HAP-1 (cell line): ENCODE data around the gene RFC1.
"Not testable (repeated sequence)": the region's sequence is repeated elsewhere in the genome, so short reads cannot be mapped to it uniquely, and the experiment has no call there.

Experiments used
- DNase-seq, 2 experiments: peaks; one replicate each; pipeline ENCODE4 v3.0.0-alpha.2; 2016 to 2020; ENCODE audit warnings: low spot score in 2 of 2
- H3K27me3 ChIP-seq: fragments of 250-450 bp; sonication (Bioruptor Pico); 2 replicates; pipeline ENCODE4 v1.5.1; 2020; ENCODE audit warnings: low read depth, mild to moderate bottlenecking, moderate library complexity
- H3K36me3 ChIP-seq: fragments of 250-450 bp; sonication (Bioruptor Pico); replicated peaks from 2 replicates; pipeline ENCODE4 v1.5.1; 2020; ENCODE audit warnings: mild to moderate bottlenecking
- H3K4me1 ChIP-seq: fragments of 250-450 bp; sonication (Bioruptor Pico); 2 replicates; pipeline ENCODE4 v1.5.1; 2020; ENCODE audit warnings: mild to moderate bottlenecking
- H3K4me3 ChIP-seq: fragments of 250-450 bp; sonication (Bioruptor Pico); 2 replicates; pipeline ENCODE4 v1.5.1; 2020; ENCODE audit warnings: mild to moderate bottlenecking, moderate library complexity
- H3K9me3 ChIP-seq: fragments of 250-450 bp; sonication (Bioruptor Pico); 2 replicates; pipeline ENCODE4 v1.5.1; 2020; ENCODE audit warnings: mild to moderate bottlenecking, moderate library complexity
- in situ Hi-C: fragments of 300-500 bp; cut with MboI; formaldehyde crosslinking; loops from 3 replicates; pipeline ENCODE4 v1.14.3; 2020; ENCODE audit warnings: low sequenced_read_pairs, inconsistent platforms, mixed read lengths

Gene RFC1

DNA sequence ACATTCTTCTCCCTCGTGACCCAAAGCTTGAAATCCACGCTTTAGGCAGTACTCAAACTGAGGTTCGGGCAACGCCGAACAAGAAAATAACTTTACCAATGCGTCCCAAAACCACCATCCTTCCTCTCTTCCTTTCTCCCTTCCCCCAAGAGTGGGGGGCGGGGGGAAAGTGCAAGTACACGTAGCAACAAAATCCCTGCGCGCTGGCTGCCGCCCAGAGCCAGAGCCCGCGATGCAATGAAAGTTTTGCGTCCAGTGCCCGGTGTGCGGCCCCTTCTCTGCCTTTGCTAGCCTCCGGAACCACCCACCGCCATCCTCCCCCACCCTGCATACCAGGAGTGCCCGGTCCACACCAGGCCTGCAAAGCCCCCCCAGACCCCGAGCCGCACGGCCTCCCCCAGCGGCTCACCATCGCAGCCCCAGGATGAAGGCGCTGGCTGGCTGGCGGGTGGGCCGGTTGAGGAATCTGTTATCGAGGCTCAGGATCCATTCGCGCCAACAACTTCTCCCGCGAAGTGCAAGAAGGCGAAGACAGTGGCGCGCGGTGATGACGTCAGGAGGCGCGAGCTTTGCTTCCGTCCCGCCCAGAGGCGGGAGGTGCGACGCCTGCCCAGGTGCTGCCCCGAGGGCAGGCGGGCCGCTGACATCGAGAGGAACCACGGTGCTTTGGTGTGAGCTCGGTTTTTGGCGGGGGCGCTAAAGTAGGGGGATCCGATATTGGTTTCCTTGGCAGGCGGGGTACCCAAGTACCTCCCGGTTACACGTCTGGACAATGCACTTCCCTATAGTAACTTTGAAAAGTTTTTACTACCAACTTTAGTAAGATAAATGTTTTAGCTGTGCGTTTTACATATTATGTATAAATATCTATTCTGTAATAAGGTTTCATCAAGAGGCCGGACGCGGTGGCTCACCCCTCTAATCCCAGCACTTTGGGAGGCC is at the start of gene RFC1:
Gene RFC1, minus strand, starts transcription at position 533 of the 942 bp plus-strand sequence. Its CDS starts 121 bp downstream, at position 412.
- in situ Hi-C loops = no loop called here
- Histone ChIP-seq H3K4me3 (peak within 1 kb of the TSS; percentile 89), H3K36me3 (no peaks in the 10 kb centered on the region), H3K9me3 (peaks cover 5% of the 10 kb centered on the region), H3K27me3 (no peaks in the 10 kb centered on the region), H3K4me1 (peaks cover 7% of the 10 kb centered on the region)
- peak; percentile 85 to 95 for DNase-seq

DNA sequence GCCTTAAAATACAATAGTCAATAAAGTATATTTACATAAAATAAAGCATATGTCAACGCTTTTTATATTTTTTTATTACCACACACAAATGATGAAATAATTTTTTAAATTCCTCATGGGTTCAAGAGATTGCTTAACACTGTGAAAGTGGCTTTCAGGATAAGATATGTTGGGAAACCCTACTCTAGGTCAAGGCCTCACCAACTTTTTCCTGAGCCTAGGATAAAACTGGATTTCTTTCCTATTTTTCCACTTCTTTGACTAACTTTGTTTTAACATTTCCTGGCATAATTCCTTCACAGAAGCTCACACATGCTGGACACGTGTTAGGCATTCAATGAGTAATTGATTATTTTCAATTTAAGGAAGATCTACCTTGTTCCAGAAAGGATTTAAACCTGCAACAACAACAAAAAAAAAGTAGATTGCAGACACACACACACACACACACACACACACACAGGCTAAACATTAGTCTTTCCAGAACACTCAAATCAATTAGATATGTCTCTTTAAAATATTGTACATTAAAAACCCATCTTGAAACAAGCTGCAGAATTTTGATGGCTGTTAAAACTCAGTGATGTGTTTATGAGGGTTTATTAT is 49.6 kb upstream of the RFC1 start:
- Histone ChIP-seq H3K4me1 (no peaks in the 10 kb centered on the region), H3K4me3 (no peak overlapping the region), H3K36me3 (no peaks in the 10 kb centered on the region), H3K9me3 (no peaks in the 10 kb centered on the region), H3K27me3 (no peaks in the 10 kb centered on the region)
- in situ Hi-C loops = no loop called here
- DNase-seq = no peak

DNA sequence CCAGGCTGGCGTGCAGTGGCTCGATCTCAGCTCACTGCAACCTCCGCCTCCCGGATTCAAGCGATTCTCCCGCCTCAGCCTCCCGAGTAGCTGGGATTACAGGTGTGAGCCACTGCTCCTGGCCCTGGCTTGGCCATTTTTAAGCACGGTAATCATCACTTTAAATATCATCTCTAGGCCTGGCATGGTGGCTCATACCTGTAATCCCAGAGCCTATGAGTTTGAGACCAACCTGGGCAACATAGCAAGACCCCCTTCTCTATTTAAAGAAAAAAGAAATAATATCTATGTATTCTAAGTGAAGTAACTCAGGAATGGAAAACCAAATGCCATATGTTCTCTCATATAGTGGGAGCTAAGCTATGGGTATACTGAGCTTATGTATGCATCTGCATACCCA is 45.4 kb upstream of the RFC1 start:
- H3K4me3 ChIP-seq, H3K9me3 ChIP-seq, H3K36me3 ChIP-seq, in situ Hi-C loops, DNase-seq, H3K4me1 ChIP-seq, H3K27me3 ChIP-seq: not testable (repeated sequence)

GRCh38 chr4:39410415-39410814 is 44.3 kb upstream of the RFC1 start:
- Histone ChIP-seq H3K36me3 (no peaks in the 10 kb centered on the region), H3K4me1 (peaks cover 3% of the 10 kb centered on the region), H3K27me3 (no peaks in the 10 kb centered on the region), H3K9me3 (no peaks in the 10 kb centered on the region), H3K4me3 (no peak overlapping the region)
- no peak for DNase-seq
- in situ Hi-C loops = no loop called here

GRCh38 chr4:39407584-39407885 is 41.4 kb upstream of the RFC1 start:
- no peaks in the 10 kb centered on the region for H3K27me3 ChIP-seq
- no peak overlapping the region for H3K4me3 ChIP-seq
- no peaks in the 10 kb centered on the region for H3K9me3 ChIP-seq
- H3K36me3 ChIP-seq = no peaks in the 10 kb centered on the region
- peaks cover 3% of the 10 kb centered on the region for H3K4me1 ChIP-seq
- DNase-seq = no peak
- in situ Hi-C loops = no loop called here

DNA sequence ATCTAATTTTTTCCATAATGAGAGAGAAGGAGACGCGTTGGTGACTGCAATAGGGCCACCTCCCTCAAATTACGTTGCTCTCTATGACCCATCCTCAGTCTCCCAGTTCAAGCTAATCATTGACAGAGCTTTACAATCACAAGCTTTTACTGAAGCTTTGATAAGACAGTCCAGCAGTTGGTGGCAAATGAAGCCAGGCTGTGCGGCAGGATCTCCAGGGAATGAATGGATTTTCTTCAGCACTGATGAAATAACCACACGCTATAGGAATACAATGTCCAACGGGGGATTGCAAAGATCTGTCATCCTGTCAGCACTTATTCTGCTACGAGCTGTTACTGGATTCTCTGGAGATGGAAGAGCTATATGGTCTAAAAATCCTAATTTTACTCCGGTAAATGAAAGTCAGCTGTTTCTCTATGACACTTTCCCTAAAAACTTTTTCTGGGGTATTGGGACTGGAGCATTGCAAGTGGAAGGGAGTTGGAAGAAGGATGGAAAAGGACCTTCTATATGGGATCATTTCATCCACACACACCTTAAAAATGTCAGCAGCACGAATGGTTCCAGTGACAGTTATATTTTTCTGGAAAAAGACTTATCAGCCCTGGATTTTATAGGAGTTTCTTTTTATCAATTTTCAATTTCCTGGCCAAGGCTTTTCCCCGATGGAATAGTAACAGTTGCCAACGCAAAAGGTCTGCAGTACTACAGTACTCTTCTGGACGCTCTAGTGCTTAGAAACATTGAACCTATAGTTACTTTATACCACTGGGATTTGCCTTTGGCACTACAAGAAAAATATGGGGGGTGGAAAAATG is 40.8 kb upstream of the RFC1 start, which contains the start of gene KLB:
Gene KLB, plus strand, starts transcription at position 168 of the 821 bp plus-strand sequence. Its CDS starts 20 bp downstream, at position 188.
- peaks cover 3% of the 10 kb centered on the region for H3K4me1 ChIP-seq
- no peak for DNase-seq
- H3K27me3 ChIP-seq = no peaks in the 10 kb centered on the region
- H3K9me3 ChIP-seq = no peaks in the 10 kb centered on the region
- H3K36me3 ChIP-seq = no peaks in the 10 kb centered on the region
- H3K4me3 ChIP-seq = no peak within 1 kb of the TSS
- in situ Hi-C loops = no loop called here

DNA sequence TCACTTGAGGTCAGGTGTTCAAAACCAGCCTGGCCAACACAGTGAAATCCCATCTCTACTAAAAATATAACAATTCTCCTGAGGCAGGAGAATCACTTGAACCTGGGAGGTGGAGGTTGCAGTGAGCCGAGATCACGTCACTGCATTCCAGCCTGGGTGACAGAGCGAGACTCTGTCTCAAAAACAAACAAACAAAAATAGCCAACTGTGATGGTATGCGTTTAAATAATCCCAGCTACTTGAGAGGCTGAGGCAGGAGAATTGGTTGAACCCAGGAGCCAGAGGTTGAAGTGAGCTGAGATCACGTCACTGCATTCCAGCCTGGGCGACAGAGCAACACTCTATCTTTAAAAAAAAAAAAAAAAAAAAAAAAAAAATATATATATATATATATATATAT is 35.5 kb upstream of the RFC1 start:
- H3K9me3 ChIP-seq, H3K4me1 ChIP-seq, H3K27me3 ChIP-seq, in situ Hi-C loops, H3K4me3 ChIP-seq, DNase-seq, H3K36me3 ChIP-seq: not testable (repeated sequence)

- peaks cover 4% of the 10 kb centered on the region; the same call in 1 of the 2 replicates for H3K4me1 ChIP-seq
- in situ Hi-C loops = no loop called here
- no peak for DNase-seq
- no peaks in the 10 kb centered on the region for H3K27me3 ChIP-seq
- no peaks in the 10 kb centered on the region for H3K36me3 ChIP-seq
- H3K9me3 ChIP-seq = no peaks in the 10 kb centered on the region
- no peak overlapping the region for H3K4me3 ChIP-seq
Measured at GRCh38 chr4:39394706-39395105, 28.5 kb upstream of the RFC1 start.

DNA sequence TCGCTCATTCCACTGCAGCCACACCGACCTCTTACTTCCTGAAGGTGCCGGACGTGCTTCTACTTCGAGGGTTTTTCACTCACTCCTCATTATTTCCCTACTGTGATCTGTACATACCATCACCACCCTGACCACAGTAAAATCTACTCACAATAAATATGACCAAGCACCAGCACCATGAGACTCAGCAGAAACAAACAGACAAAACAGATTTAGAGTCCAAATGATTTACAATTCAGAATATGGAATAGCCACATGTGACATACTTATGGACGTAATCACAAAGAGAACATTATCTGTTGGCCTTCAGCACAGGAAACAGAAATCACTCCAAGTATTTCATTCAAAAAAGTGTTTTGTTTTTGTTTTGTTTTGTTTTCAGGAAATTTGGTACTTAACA is 24.4 kb upstream of the RFC1 start:
- H3K4me3 ChIP-seq = no peak overlapping the region
- DNase-seq = no peak
- no peaks in the 10 kb centered on the region for H3K27me3 ChIP-seq
- no peaks in the 10 kb centered on the region for H3K36me3 ChIP-seq
- peaks cover 4% of the 10 kb centered on the region; the same call in 1 of the 2 replicates for H3K4me1 ChIP-seq
- in situ Hi-C loops = no loop called here
- no peaks in the 10 kb centered on the region for H3K9me3 ChIP-seq

- Histone ChIP-seq H3K9me3 (no peaks in the 10 kb centered on the region), H3K4me1 (no peaks in the 10 kb centered on the region), H3K36me3 (no peaks in the 10 kb centered on the region), H3K4me3 (no peak overlapping the region), H3K27me3 (no peaks in the 10 kb centered on the region)
- no peak for DNase-seq
- in situ Hi-C loops = no loop called here
Measured at GRCh38 chr4:39384563-39384962, 18.4 kb upstream of the RFC1 start.

- Histone ChIP-seq H3K4me3 (no peak overlapping the region), H3K36me3 (no peaks in the 10 kb centered on the region), H3K27me3 (no peaks in the 10 kb centered on the region), H3K9me3 (no peaks in the 10 kb centered on the region; the same call in 1 of the 2 replicates), H3K4me1 (no peaks in the 10 kb centered on the region)
- in situ Hi-C loops = no loop called here
- no peak for DNase-seq
Measured at GRCh38 chr4:39383690-39384089, 17.5 kb upstream of the RFC1 start.

- Histone ChIP-seq H3K4me1 (no peaks in the 10 kb centered on the region), H3K9me3 (peaks cover 16% of the 10 kb centered on the region), H3K4me3 (no peak overlapping the region), H3K27me3 (no peaks in the 10 kb centered on the region), H3K36me3 (no peaks in the 10 kb centered on the region)
- in situ Hi-C loops = no loop called here
- no peak for DNase-seq
Measured at GRCh38 chr4:39375478-39375877, 9.3 kb upstream of the RFC1 start.

- H3K36me3 ChIP-seq, DNase-seq, H3K27me3 ChIP-seq, H3K4me3 ChIP-seq, in situ Hi-C loops, H3K4me1 ChIP-seq: not testable (repeated sequence)
- peaks cover 14% of the 10 kb centered on the region for H3K9me3 ChIP-seq
Measured at GRCh38 chr4:39371209-39371608, 5.0 kb upstream of the RFC1 start.

- no peaks in the 10 kb centered on the region for H3K27me3 ChIP-seq
- no peak overlapping the region for H3K4me3 ChIP-seq
- peaks cover 14% of the 10 kb centered on the region for H3K9me3 ChIP-seq
- in situ Hi-C loops = no loop called here
- H3K36me3 ChIP-seq = no peaks in the 10 kb centered on the region
- peaks cover 6% of the 10 kb centered on the region for H3K4me1 ChIP-seq
- no peak for DNase-seq
Measured at GRCh38 chr4:39369301-39369700, 3.1 kb upstream of the RFC1 start.
